Suprapubic skin (tissue), 3 donors: Measurements from ENCODE around the gene FTH1.

Experiments
- EP300 ChIP-seq: sonication (generic); formaldehyde crosslinking; IDR thresholded peaks from one replicate; pipeline ENCODE4 v1.6.1; 2017; ENCODE audit warnings: antibody characterized with exemption
- POLR2A ChIP-seq, 2 donors: fragments of 450-650 bp; IDR thresholded peaks; one replicate each; pipeline ENCODE4 v1.6.1; 2017; ENCODE audit warnings: antibody characterized with exemption in 2 of 2, mild to moderate bottlenecking in 2 of 2, moderate library complexity in 2 of 2
- TF ChIP-seq, protein P1 (sequence below), 2 donors: fragments of 200-600 bp in 1 of 2; fragments of 450-650 bp in 1 of 2; sonication (generic) in 1 of 2; IDR thresholded peaks; one replicate each; pipeline ENCODE4 v1.5.1; 2016 to 2019; ENCODE audit warnings: antibody characterized with exemption in 2 of 2, mild to moderate bottlenecking in 1 of 2, moderate library complexity in 1 of 2

DNA sequence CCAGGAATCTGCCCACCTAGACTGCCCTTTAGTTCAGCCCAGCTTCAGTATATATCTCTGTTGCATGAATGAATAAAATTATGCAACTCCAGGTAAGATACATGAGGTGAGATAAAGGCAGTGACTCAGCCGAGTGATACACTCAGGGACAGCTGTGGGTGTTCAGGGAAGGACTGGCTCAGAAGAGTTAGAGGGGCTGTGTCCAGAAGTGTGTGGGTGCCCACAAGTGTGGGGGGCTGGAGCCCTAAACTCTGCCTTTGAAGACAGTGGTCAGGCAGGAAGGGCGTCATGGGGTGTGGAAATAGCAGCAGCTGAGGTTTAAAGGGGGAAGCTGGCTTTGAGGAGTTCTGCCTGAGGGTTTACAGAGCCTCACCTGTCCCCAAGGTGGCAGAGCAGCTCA lies 8.3 kb downstream of the FTH1 start:
- TF ChIP-seq, protein P1, sequence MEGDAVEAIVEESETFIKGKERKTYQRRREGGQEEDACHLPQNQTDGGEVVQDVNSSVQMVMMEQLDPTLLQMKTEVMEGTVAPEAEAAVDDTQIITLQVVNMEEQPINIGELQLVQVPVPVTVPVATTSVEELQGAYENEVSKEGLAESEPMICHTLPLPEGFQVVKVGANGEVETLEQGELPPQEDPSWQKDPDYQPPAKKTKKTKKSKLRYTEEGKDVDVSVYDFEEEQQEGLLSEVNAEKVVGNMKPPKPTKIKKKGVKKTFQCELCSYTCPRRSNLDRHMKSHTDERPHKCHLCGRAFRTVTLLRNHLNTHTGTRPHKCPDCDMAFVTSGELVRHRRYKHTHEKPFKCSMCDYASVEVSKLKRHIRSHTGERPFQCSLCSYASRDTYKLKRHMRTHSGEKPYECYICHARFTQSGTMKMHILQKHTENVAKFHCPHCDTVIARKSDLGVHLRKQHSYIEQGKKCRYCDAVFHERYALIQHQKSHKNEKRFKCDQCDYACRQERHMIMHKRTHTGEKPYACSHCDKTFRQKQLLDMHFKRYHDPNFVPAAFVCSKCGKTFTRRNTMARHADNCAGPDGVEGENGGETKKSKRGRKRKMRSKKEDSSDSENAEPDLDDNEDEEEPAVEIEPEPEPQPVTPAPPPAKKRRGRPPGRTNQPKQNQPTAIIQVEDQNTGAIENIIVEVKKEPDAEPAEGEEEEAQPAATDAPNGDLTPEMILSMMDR (IDR thresholded peaks at IDR 0.05), result no peak
- TF ChIP-seq POLR2A (IDR thresholded peaks at IDR 0.05) (no peak), EP300 (no peak)
